Islet of Langerhans (tissue), 1 donor: ENCODE data around the gene CCNF.
"Not testable (repeated sequence)": the region's sequence is repeated elsewhere in the genome, so short reads cannot be mapped to it uniquely, and the experiment has no call there.

ENCODE experiments used
- FAIRE-seq: peaks from one replicate; lab custom pipeline; 2011; peaks lifted over from hg19 to GRCh38; lab: Jason Lieb, UNC

The CCNF gene

DNA sequence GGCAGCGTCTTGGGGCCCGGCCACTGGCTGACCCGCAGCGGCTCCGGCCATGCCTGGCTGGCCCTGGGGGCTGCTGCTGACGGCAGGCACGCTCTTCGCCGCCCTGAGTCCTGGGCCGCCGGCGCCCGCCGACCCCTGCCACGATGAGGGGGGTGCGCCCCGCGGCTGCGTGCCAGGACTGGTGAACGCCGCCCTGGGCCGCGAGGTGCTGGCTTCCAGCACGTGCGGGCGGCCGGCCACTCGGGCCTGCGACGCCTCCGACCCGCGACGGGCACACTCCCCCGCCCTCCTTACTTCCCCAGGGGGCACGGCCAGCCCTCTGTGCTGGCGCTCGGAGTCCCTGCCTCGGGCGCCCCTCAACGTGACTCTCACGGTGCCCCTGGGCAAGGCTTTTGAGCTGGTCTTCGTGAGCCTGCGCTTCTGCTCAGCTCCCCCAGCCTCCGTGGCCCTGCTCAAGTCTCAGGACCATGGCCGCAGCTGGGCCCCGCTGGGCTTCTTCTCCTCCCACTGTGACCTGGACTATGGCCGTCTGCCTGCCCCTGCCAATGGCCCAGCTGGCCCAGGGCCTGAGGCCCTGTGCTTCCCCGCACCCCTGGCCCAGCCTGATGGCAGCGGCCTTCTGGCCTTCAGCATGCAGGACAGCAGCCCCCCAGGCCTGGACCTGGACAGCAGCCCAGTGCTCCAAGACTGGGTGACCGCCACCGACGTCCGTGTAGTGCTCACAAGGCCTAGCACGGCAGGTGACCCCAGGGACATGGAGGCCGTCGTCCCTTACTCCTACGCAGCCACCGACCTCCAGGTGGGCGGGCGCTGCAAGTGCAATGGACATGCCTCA is 42.6 kb downstream of the CCNF start:
- no peak for FAIRE-seq

DNA sequence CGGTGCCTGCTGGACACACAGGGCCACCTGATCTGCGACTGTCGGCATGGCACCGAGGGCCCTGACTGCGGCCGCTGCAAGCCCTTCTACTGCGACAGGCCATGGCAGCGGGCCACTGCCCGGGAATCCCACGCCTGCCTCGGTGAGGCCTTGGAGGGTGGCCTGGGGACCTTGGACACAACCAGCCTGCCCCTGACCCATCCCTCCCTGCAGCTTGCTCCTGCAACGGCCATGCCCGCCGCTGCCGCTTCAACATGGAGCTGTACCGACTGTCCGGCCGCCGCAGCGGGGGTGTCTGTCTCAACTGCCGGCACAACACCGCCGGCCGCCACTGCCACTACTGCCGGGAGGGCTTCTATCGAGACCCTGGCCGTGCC is 43.2 kb downstream of the CCNF start:
- FAIRE-seq, result no peak

DNA sequence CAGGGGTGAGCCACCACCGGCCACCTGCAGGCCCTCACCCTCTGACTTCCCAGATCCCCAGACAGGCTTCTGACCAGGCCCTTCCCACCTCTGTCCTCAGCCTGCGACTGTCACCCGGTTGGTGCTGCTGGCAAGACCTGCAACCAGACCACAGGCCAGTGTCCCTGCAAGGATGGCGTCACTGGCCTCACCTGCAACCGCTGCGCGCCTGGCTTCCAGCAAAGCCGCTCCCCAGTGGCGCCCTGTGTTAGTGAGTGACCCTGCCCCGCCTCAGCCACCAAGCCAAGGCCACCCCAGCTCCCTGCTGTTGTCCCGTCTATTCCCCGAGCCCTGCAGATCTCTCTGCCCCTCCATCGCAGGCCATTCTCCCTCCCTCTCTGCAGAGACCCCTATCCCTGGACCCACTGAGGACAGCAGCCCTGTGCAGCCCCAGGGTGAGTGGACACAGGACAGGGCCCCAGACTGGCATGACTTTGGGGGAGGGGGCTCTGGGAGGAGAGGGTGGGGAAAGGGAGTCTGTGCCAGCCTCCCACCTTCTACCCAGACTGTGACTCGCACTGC is 43.7 kb downstream of the CCNF start:
- FAIRE-seq, result no peak

GRCh38 chr16:2473446-2473926 is 44.2 kb downstream of the CCNF start:
- no peak for FAIRE-seq

DNA sequence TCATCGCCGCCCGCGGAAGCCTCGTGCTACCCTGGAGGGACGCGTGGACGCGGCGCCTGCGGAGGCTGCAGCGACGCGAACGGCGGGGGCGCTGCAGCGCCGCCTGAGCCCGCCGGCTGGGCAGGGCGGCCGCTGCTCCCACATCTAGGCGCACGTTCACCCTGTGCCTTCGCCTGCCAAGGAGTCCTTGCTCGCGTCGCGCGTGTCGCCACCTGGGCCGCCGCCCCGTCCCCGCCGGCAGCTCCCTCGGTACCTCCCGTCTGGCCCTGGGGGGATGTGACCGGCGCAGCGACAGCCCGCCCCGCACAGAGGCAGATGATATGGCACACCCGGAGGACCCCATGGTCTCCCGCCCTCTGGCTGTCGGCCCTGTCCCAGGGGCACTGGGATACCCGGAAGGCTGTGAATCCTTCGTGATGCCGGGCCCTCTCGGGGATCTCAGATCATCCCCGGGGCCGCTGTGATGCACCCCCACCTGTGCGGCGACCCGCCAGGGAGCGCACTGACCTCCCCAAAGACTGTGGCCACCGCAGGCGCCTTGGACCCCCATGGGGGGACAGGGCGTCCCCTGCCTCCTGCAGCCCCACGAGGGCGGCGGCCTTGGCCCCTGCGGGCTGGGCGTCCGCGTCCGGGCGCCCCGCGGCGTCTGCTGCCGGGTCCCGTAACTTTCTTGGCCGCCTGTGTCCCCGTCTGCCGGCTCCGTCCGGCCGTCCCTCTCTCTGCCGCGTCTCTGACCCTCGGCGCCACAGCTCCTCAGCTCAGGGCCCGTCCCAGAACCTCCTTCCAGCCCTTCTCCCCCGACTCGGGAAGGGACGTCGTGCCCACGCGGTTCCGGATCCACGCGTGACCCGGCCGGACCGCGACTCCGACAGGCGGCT is 45.0 kb downstream of the CCNF start:
- FAIRE-seq, result no peak

DNA sequence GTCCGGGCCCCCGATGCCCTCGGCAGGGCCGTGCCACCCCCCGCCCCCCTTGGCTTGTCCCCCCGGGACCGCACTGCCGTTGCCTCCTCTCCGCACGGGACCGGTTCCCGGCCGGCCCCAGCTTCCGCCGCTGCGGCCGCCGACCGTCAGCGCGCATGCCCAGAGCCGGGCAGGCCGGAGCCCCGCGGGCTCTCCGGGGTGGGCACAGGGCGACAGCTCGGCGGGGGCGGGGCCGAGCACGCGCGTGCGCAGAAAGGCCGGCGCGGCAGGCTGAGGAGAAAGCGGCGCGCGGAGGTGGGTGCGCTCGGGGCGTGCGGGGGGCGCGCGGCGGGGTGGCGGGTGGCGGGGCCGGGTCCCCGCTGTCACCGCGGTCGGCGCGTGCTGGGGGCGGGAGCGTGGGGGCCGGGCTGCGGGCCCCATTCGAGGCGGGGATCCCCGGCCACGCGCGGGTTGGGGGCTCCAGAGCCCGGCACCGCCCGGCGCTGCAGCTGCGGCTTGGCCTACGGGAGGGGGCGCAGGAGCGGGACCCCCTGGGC is 45.7 kb downstream of the CCNF start, which contains the start of gene TBC1D24:
TSS of gene TBC1D24 (plus strand) at position 251 of the 536 bp plus-strand sequence. CDS start 21,022 bp downstream, outside the sequence.
- no peak for FAIRE-seq

DNA sequence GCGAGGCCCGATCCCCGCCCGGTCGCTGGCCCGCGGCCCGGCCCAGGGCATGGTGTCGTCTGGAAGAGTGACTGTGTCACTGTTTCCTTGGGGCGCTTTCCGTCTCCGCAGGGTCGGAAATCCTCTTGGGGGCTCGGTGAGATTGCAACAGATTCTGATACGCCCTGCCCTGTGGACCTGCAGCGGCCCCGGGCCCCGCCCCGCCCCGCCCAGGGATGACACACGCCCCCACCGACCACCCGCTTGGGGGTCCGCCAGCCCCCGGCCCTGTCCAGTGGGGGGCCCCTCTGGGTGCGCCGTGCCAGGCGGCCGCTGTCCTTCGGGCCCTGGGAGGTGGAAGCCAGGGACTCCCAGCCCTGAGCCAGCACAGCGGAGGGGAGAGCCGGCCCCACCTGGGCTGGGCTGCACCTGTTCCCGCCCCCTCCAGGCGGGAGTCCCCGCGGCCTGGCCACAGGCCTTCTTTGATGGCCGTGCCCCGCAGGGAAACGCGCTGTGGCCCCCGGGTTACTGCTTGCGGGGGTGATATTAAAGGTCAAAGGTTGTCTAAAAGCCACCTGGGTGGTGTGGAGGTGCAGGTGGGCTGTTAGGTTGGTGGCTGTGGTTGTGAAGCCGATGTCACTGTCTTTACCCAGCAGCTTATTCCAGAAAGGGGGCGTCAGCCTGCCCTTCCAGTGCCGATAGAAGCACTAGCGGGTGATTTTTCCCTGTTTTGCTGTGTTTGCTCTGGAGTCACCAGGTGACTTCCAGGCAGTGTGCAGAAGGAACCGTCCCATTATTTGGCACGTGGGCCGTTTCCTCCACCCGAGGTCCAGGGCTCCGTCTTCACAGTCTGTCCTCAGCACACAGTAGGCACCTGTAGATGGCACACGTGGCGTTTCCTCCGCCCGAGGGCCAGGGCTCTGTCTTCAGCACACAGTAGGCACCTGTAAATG is 46.4 kb downstream of the CCNF start:
- no peak for FAIRE-seq

- no peak for FAIRE-seq
Measured at GRCh38 chr16:2476345-2476720, 47.1 kb downstream of the CCNF start.

GRCh38 chr16:2476741-2477140 is 47.5 kb downstream of the CCNF start:
- no peak for FAIRE-seq

GRCh38 chr16:2477327-2477726 is 48.1 kb downstream of the CCNF start:
- no peak for FAIRE-seq

DNA sequence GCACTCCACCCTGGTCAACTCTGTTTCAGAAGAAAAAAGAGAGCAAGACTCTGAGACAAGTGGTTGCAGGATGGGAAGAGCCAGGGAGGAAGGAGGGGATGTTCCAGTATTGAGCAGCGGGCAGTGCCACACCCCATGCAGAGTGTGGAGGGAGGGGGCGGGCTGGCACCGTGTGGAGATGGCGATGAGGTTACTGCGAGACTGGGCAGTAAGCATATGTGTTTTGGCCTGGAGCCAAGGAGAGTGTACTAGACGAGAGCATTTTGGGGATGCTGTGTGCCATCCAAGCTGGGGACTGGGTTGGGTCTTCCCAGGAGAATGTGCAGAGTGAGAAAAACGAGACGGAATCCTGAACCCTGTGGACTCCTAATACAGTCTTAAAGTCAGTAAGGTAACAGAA is 49.0 kb downstream of the CCNF start:
- FAIRE-seq, result no peak

DNA sequence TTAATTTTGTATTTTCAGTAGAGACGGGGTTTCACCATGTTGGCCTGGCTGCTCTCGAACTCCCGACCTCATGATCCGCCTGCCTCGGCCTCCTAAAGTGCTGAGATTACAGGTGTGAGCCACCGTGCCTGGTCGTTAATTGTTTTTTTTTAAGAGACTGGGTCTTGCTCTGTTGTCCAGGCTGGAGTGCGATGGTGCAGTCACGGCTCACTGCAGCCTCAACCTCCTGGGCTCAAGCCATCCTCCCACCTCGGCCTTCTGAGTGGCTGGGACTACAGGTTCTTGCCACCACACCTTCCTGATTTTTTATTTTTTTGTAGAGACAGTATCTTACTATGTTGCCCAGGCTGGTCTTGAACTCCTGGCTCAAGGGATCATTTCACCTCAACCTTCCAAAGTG is 50.7 kb downstream of the CCNF start:
- FAIRE-seq, result not testable (repeated sequence)

DNA sequence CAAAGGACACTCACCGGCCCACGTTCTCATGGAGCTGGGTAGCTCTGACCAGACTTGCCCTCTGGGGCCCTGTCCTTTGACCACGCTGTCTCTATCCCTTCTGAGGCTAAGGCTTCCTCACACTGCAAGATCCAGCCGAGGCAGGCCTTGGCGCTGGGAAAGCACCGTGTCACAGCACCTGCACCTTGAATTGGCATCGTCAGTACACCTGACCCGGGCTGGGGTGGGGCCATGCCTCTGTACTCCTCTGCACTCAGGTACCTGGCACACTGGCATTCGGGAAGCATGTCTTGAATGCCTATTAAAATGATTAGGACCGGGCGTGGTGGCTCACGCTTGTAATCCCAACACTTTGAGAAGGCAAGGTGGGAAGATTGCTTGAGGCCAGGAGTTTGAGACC is 51.7 kb downstream of the CCNF start:
- no peak for FAIRE-seq

GRCh38 chr16:2481676-2482075 is 52.4 kb downstream of the CCNF start:
- no peak for FAIRE-seq

- no peak for FAIRE-seq
Measured at GRCh38 chr16:2482249-2482648, 53.0 kb downstream of the CCNF start.

DNA sequence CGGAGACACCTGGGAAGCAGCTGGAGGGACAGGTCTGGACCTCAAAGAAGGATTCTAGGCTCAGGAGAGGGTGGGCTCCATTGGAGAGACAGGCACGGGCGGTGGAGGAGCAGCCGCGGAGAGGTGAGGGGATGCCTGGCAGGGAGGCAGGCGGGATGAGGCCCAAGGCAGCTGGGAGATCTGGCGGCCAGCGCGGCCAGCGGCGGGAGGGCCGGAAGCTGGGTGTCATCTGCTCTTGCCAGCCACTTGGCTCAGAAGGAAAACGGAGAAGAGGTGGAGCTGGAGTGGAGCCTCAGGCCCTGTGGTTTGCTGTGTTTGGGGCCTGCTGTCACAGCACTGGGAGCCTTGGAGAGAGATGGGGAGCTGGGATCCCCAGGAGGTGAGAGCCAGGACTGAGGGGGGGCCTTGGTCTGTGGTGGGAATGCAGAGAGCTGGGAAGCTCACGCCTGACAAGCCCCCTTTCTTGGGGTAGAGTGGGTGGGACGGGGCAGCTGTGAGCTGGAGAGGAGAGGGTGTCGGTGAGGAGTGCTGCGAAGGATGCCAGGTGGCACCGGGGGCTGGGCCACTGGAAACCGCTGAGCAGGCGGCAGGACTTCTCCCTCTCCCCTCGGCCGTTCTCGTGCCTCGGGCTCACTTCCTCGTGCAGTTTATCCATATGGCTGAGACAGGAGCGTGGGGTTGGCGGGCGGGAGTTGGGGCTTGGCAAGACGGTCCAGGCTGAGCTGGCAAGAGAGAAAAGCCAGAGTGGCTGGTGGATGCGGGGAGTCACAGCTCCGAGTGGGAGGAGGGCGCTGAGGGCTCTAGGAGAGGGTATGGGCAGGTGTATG is 53.7 kb downstream of the CCNF start:
- FAIRE-seq, result no peak

DNA sequence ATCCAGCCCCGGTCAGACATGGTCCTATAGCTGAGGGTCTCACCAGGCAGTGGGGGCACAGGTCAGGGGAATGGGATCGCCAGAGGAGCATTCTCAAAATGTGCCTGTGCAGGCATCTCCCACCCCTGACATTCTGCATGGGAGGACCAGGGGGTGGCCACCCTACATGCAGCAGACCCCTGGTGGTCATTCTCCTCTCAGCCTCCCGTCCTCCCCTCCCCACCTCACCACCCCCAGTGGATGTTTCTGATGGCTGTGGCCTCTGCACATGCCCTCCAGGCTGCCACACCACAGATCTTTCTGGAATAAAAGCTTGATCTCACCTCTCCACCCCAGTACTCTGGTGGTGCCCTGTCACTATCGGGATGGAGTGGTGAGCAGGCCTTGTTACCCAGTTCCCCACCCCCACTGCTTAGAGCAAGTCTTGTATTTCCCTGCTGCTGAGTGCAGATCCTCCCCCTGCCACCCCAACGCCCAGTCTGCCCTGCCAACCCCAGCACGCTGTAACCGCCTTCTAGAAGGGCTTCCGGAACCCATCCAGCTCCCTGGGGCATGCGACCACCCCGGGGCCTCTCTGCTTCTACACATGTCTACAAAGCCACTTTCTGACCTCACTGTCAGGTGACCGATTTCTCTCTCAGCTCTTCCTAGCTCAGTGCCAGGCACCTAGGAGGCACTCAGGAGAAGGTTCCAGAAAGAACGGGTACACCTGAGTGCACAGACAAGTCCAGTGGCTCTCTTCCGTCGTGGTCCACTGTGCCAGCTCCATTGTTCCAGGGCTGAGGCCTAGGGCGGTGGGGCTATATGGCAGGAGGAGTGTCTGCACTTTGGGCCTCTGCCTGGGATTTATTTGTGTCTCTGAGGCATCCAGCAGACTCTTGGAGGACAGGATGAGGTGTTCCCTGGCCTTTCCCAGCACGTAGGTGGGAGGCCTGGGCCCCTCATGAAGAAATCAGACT is 55.0 kb downstream of the CCNF start:
- FAIRE-seq, result no peak

GRCh38 chr16:2484898-2485508 is 55.8 kb downstream of the CCNF start:
- FAIRE-seq, result no peak
